Natural killer cell (primary cell): ENCODE measurements around the gene FRMD4A. TPM values are rescaled to one million over a fixed set of nuclear protein-coding genes. Genes with fewer than 3 reads are reported as not detected.

Experiments
- ATAC-seq, 3 donors: fragments of 150-1000 bp in 2 of 3; fragments of 200-7000 bp in 1 of 3; cut with Tn5 transposase; 1 replicate in 1 of 3; 2 replicates in 2 of 3; pipeline ENCODE4 v1.10.0; 2021; ENCODE audit warnings: mild to moderate bottlenecking in 2 of 3, moderate library complexity in 2 of 3
- DNase-seq, 2 donors: peaks; one replicate each; pipeline versions ENCODE4 v3.0.0 to v3.0.0-alpha.2; 2013 to 2021; ENCODE audit warnings: mixed read lengths in 1 of 2
- H3K27ac ChIP-seq: one replicate; pipeline ENCODE4 v1.5.1; 2013; ENCODE audit warnings: mild to moderate bottlenecking, low read length
- H3K27me3 ChIP-seq: one replicate; pipeline ENCODE4 v1.6.1; 2013; ENCODE audit warnings: low read length; ENCODE audit not compliant: control insufficient read depth, insufficient read depth
- H3K36me3 ChIP-seq: one replicate; pipeline ENCODE4 v1.6.1; 2013; ENCODE audit warnings: low read length; ENCODE audit not compliant: control insufficient read depth, insufficient read depth
- H3K4me1 ChIP-seq: one replicate; pipeline ENCODE4 v1.6.1; 2013; ENCODE audit warnings: low read length; ENCODE audit not compliant: control insufficient read depth, insufficient read depth
- H3K4me3 ChIP-seq: one replicate; pipeline ENCODE4 v1.5.1; 2013; ENCODE audit warnings: low read length
- H3K9me3 ChIP-seq: one replicate; pipeline ENCODE4 v1.6.1; 2013; ENCODE audit warnings: low read length; ENCODE audit not compliant: control insufficient read depth, insufficient read depth
- H3K27ac Mint-ChIP-seq, 2 donors: one replicate each; pipeline ENCODE4 v1.8.0; 2022; ENCODE audit warnings: mild to moderate bottlenecking in 2 of 2, mixed read lengths in 2 of 2, moderate library complexity in 1 of 2
- H3K27me3 Mint-ChIP-seq, 2 donors: one replicate each; pipeline ENCODE4 v1.8.0; 2022; ENCODE audit warnings: low read depth in 2 of 2, mixed read lengths in 2 of 2
- H3K36me3 Mint-ChIP-seq: one replicate; pipeline ENCODE4 v1.8.0; 2022; ENCODE audit warnings: mixed read lengths
- H3K4me1 Mint-ChIP-seq, 2 donors: one replicate each; pipeline ENCODE4 v1.8.0; 2022; ENCODE audit warnings: mixed read lengths in 2 of 2
- H3K4me3 Mint-ChIP-seq: one replicate; pipeline ENCODE4 v1.8.0; 2022; ENCODE audit warnings: mild to moderate bottlenecking, moderate library complexity, mixed read lengths
- H3K9me3 Mint-ChIP-seq, 2 donors: one replicate each; pipeline ENCODE4 v1.8.0; 2022; ENCODE audit warnings: mixed read lengths in 2 of 2
- CTCF ChIP-seq: fragments of 200-600 bp; IDR thresholded peaks from one replicate; pipeline ENCODE4 v1.8.0; 2022; ENCODE audit warnings: antibody characterized with exemption
- WGBS: methylation state at CpG from one replicate; pipeline ENCODE4 v1.1.7; 2013; ENCODE audit warnings: missing lambda C conversion rate; ENCODE audit not compliant: insufficient coverage; 5-methylcytosine and 5-hydroxymethylcytosine counted together
- intact Hi-C: fragments of 100-400 bp; cut with micrococcal nuclease; formaldehyde crosslinking; loops from one replicate; pipeline ENCODE4 v1.14.2; 2022
- total RNA-seq, 4 donors: library from RNA; stranded (reverse); fragments of 120-200 nt in 1 of 4; gene quantifications; one replicate each; pipeline versions ENCODE4 v1.2.3 to v1.2.4, GENCODE V29; 2013 to 2022

The FRMD4A gene
- total RNA-seq, 3 donors from 2014 or later (not counting 1 experiment from before 2014, with no cell fraction given) = 0.36 to 0.38 TPM; not detected in 1

GRCh38 chr10:13920465-13920864 is 410.3 kb downstream of the FRMD4A start:
- no peak overlapping the region for H3K4me3 Mint-ChIP-seq
- WGBS = 44% methylated on average over 2 of the region's 3 CpGs
- peaks cover 11 to 13% of the 10 kb centered on the region in 2 donors for H3K27me3 Mint-ChIP-seq
- DNase-seq (no peak), ATAC-seq (no peak)
- H3K36me3 Mint-ChIP-seq = no peaks in the 10 kb centered on the region
- no peaks in the 10 kb centered on the region for H3K9me3 Mint-ChIP-seq
- Histone ChIP-seq H3K27me3 (no peaks in the 10 kb centered on the region), H3K27ac (no peak overlapping the region), H3K4me1 (no peaks in the 10 kb centered on the region), H3K36me3 (no peaks in the 10 kb centered on the region), H3K4me3 (no peak overlapping the region), H3K9me3 (no peaks in the 10 kb centered on the region)
- H3K4me1 Mint-ChIP-seq = no peaks in the 10 kb centered on the region
- TF ChIP-seq CTCF = no peak
- intact Hi-C loops = no loop called here
- no peak overlapping the region for H3K27ac Mint-ChIP-seq

- Mint-ChIP-seq H3K9me3 (no peaks in the 10 kb centered on the region), H3K36me3 (no peaks in the 10 kb centered on the region), H3K27ac (no peak overlapping the region), H3K27me3 (peaks cover 11 to 12% of the 10 kb centered on the region in 2 donors), H3K4me3 (no peak overlapping the region), H3K4me1 (no peaks in the 10 kb centered on the region)
- no peak for TF ChIP-seq CTCF
- no peaks in the 10 kb centered on the region for H3K9me3 ChIP-seq
- no peak overlapping the region for H3K4me3 ChIP-seq
- no peaks in the 10 kb centered on the region for H3K4me1 ChIP-seq
- H3K27ac ChIP-seq = no peak overlapping the region
- WGBS = 94% methylated on average over 1 of the region's 1 CpG
- DNase-seq = no peak
- no peaks in the 10 kb centered on the region for H3K27me3 ChIP-seq
- ATAC-seq = no peak
- intact Hi-C loops = no loop called here
- no peaks in the 10 kb centered on the region for H3K36me3 ChIP-seq
These were observed 410.7 kb downstream of the FRMD4A start for GRCh38 chr10:13920031-13920430.

GRCh38 chr10:13917791-13918190 is 412.9 kb downstream of the FRMD4A start:
- intact Hi-C loops = no loop called here
- TF ChIP-seq CTCF = no peak
- Histone ChIP-seq H3K4me1 (peaks cover 3% of the 10 kb centered on the region), H3K27me3 (no peaks in the 10 kb centered on the region), H3K9me3 (no peaks in the 10 kb centered on the region), H3K36me3 (no peaks in the 10 kb centered on the region), H3K4me3 (no peak overlapping the region), H3K27ac (no peak overlapping the region)
- H3K9me3 Mint-ChIP-seq = no peaks in the 10 kb centered on the region
- no peak for DNase-seq
- H3K27ac Mint-ChIP-seq = no peak overlapping the region
- H3K4me3 Mint-ChIP-seq = no peak overlapping the region
- no peak for ATAC-seq
- H3K36me3 Mint-ChIP-seq = no peaks in the 10 kb centered on the region
- peaks cover 5 to 7% of the 10 kb centered on the region in 2 donors for H3K27me3 Mint-ChIP-seq
- 70% methylated on average over 3 of the region's 3 CpGs for WGBS
- H3K4me1 Mint-ChIP-seq = no peaks in the 10 kb centered on the region

GRCh38 chr10:13916384-13916947 is 414.3 kb downstream of the FRMD4A start:
- H3K9me3 Mint-ChIP-seq = no peaks in the 10 kb centered on the region
- DNase-seq (no peak), ATAC-seq (no peak)
- no peak overlapping the region for H3K4me3 Mint-ChIP-seq
- intact Hi-C loops = no loop called here
- no peak overlapping the region for H3K27ac Mint-ChIP-seq
- TF ChIP-seq CTCF = no peak
- whole genome bisulfite sequencing = 89% methylated on average over 2 of the region's 4 CpGs
- H3K4me1 Mint-ChIP-seq = no peaks in the 10 kb centered on the region
- Histone ChIP-seq H3K4me3 (no peak overlapping the region), H3K9me3 (no peaks in the 10 kb centered on the region), H3K4me1 (peaks cover 3% of the 10 kb centered on the region), H3K27me3 (no peaks in the 10 kb centered on the region), H3K27ac (no peak overlapping the region), H3K36me3 (no peaks in the 10 kb centered on the region)
- H3K27me3 Mint-ChIP-seq = peaks cover 5 to 7% of the 10 kb centered on the region in 2 donors
- no peaks in the 10 kb centered on the region for H3K36me3 Mint-ChIP-seq
